IPS-NIHi7 (cell line): ENCODE data around the gene PREX1.
"Not testable (repeated sequence)": the region's sequence is repeated elsewhere in the genome, so short reads cannot be mapped to it uniquely, and the experiment has no call there.

Experiments
- DNase-seq: peaks from one replicate; pipeline ENCODE4 v3.0.0; 2012; ENCODE audit warnings: mixed read lengths; ENCODE audit errors: extremely low spot score

PREX1 gene

GRCh38 chr20:48776306-48776705 lies 51.5 kb downstream of the PREX1 start:
- no peak for DNase-seq

GRCh38 chr20:48775545-48775944 lies 52.3 kb downstream of the PREX1 start:
- DNase-seq = not testable (repeated sequence)

GRCh38 chr20:48774696-48775095 lies 53.1 kb downstream of the PREX1 start:
- no peak for DNase-seq

- no peak for DNase-seq
Observed at GRCh38 chr20:48773837-48774418, 53.9 kb downstream of the PREX1 start.

GRCh38 chr20:48772183-48772976 lies 55.4 kb downstream of the PREX1 start:
- DNase-seq = no peak

- DNase-seq = no peak
Observed at GRCh38 chr20:48771542-48771941, 56.3 kb downstream of the PREX1 start.

GRCh38 chr20:48770700-48771442 lies 56.9 kb downstream of the PREX1 start:
- no peak for DNase-seq

GRCh38 chr20:48769069-48769983 lies 58.5 kb downstream of the PREX1 start:
- peak; percentile 36 for DNase-seq

GRCh38 chr20:48766961-48767960 lies 60.5 kb downstream of the PREX1 start:
- no peak for DNase-seq

GRCh38 chr20:48766205-48766604 lies 61.6 kb downstream of the PREX1 start:
- DNase-seq = no peak

- DNase-seq = no peak
Observed at GRCh38 chr20:48765359-48765758, 62.4 kb downstream of the PREX1 start.

- no peak for DNase-seq
Observed at GRCh38 chr20:48763216-48763914, 64.4 kb downstream of the PREX1 start.

GRCh38 chr20:48761874-48762273 lies 65.9 kb downstream of the PREX1 start:
- DNase-seq = no peak

GRCh38 chr20:48761023-48761785 lies 66.6 kb downstream of the PREX1 start:
- no peak for DNase-seq

- no peak for DNase-seq
Observed at GRCh38 chr20:48760403-48760983, 67.3 kb downstream of the PREX1 start.

- no peak for DNase-seq
Observed at GRCh38 chr20:48759631-48760245, 68.1 kb downstream of the PREX1 start.

- no peak for DNase-seq
Observed at GRCh38 chr20:48758206-48758820, 69.5 kb downstream of the PREX1 start.

GRCh38 chr20:48756774-48757173 lies 71.0 kb downstream of the PREX1 start:
- not testable (repeated sequence) for DNase-seq
